ENCODE results near the gene DYRK3. TPM values are rescaled to one million over a fixed set of nuclear protein-coding genes. Genes with fewer than 3 reads are reported as not detected.

The DYRK3 gene
- total RNA-seq, 4 donors from 2014 or later: 2.5 to 9.1 (median 4.0) TPM

DNA sequence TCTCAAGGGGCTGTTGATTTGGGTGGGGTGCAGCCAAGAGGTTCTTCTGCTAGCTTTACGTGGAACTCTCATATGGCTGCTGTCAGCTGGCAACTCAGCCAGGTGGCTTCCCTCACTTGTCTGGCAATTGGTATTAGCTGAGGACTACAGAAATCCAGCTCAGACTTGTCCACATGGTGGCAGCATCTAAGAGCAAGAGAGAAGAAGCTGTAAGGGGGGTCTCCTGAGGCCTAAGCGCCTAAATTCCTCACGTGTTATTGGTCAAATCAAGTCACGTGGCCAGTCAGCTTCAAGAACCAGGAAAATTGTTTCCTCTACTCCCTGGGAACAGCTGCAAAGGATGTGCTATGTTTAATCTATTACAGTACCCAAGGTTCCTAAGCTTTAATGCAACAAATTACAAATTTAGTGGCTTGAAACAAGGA lies 4.2 kb upstream of the DYRK3 start:
- Histone ChIP-seq H3K27me3 (no peaks in the 10 kb centered on the region), H3K4me1 (peaks cover 4 to 36% (median 13%) of the 10 kb centered on the region in 3 donors), H3K27ac (peak overlapping the region in 1 of 4 donors; percentile 13), H3K9me3 (no peaks in the 10 kb centered on the region), H3K36me3 (no peaks in the 10 kb centered on the region), H3K4me3 (no peak overlapping the region)
- intact Hi-C loops (cut with DNase I): loop anchor here (5.0 kb wide), 1 partner anchor 36 kb away; no protein-coding TSS in a partner anchor
- peak in 4 of 6 experiments; percentile 5 to 48 (median 36) for TF ChIP-seq CTCF (IDR thresholded peaks at IDR 0.05)
- no peak for TF ChIP-seq POLR2A (IDR thresholded peaks at IDR 0.05)
- DNase-seq: peak; percentile 11
- WGBS, 2 donors: 15 to 34% methylated on average over 4 of the region's 4 CpGs

DNA sequence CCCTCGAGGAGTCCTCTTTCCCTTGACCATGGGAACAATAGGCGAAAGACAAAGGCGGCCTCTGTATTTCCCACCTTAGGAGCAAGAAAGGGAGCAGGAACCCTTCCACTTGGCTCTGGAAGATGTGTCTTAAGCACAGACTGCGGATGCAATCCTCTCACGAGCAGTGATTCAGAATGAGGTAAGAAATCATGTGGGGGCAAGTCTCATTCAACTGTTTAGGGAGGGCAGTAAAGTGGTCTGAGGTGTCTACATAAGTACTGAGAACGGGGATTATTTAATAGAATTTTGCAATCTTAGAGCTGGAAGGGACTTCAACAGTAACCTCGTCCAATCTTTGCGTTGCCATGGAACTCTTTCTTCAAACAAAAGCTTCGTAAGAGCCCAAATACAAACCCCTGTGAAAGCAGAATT lies 1.6 kb upstream of the DYRK3 start:
- Histone ChIP-seq H3K9me3 (no peaks in the 10 kb centered on the region), H3K36me3 (no peaks in the 10 kb centered on the region), H3K27ac (peak overlapping the region; percentile 48 to 86 (median 62)), H3K4me1 (peaks cover 4 to 50% (median 20%) of the 10 kb centered on the region in 3 donors), H3K4me3 (no peak overlapping the region), H3K27me3 (no peaks in the 10 kb centered on the region)
- no peak for DNase-seq
- intact Hi-C loops (cut with DNase I): loop anchor here (5.0 kb wide), 1 partner anchor 34 kb away; no protein-coding TSS in a partner anchor
- 28 to 30% methylated on average over 7 to 8 of the region's 9 CpGs for WGBS, 2 donors
- TF ChIP-seq POLR2A (IDR thresholded peaks at IDR 0.05): no peak
- TF ChIP-seq CTCF (IDR thresholded peaks at IDR 0.05): no peak

- 10 to 11% methylated on average over 26 of the region's 26 CpGs for WGBS, 2 donors
- Histone ChIP-seq H3K9me3 (no peaks in the 10 kb centered on the region), H3K4me3 (peak overlapping the region in 3 of 4 donors; percentile 71 to 91 (median 81)), H3K27me3 (no peaks in the 10 kb centered on the region), H3K27ac (peak overlapping the region; percentile 69 to 90 (median 82)), H3K36me3 (no peaks in the 10 kb centered on the region), H3K4me1 (peaks cover 4 to 50% (median 20%) of the 10 kb centered on the region in 3 donors)
- peak; percentile 20 for DNase-seq
- no peak for TF ChIP-seq POLR2A (IDR thresholded peaks at IDR 0.05)
- TF ChIP-seq CTCF (IDR thresholded peaks at IDR 0.05): peak; percentile 84 to 89 (median 86)
- intact Hi-C loops (cut with DNase I): loop anchor here (5.0 kb wide), 1 partner anchor 33 kb away; no protein-coding TSS in a partner anchor
Measured at GRCh38 chr1:206634365-206635079, 814 bp upstream of the DYRK3 start.

DNA sequence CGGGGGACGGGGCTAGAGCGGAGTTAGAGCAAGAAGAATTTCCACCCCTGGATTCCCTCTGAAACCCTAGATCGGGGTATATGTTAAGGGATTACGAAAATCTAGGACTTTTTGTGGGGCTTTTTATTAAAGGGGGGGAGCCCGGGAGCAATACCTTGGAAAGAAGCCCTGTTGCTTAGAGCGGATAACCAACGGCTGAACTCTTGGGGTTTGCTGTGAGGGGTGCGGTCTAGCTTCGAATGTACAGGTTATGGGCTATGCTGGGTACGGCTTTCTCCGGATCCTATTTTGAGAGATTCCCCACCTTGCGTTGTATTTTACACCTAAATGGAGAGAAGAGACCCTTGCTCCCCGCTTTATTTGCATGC lies 626 bp downstream of the DYRK3 start:
- TF ChIP-seq POLR2A (IDR thresholded peaks at IDR 0.05) (no peak), CTCF (IDR thresholded peaks at IDR 0.05) (no peak)
- no peak for DNase-seq
- Histone ChIP-seq H3K36me3 (no peaks in the 10 kb centered on the region), H3K4me1 (peaks cover 4 to 47% (median 20%) of the 10 kb centered on the region in 3 donors), H3K4me3 (peak overlapping the region; percentile 61 to 91 (median 76)), H3K27me3 (no peaks in the 10 kb centered on the region), H3K27ac (peak overlapping the region; percentile 69 to 90 (median 82)), H3K9me3 (no peaks in the 10 kb centered on the region)
- 1 to 6% methylated on average over 6 to 9 of the region's 14 CpGs for WGBS, 2 donors
- intact Hi-C loops (cut with DNase I): no loop called here

DNA sequence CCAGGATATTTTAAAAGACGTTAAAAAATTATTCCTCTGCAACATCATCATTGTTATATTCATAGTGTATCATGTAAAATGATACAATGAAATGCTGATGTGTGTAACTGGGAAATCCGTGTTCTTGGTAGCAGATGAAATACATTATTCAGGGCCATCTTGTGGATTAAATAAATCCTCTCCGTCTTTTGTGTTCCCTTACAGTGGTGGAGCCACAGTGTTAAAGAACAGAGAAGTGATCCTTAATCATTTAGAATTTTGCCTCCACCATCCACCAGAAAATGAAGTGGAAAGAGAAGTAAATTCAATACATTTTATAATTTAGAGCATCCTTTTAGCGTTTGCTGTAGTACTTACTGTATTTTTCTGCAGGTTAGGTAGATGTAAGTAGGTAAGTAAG lies 1.3 kb downstream of the DYRK3 start:
- Histone ChIP-seq H3K27ac (peak overlapping the region in 1 of 4 donors; percentile 6), H3K36me3 (no peaks in the 10 kb centered on the region), H3K27me3 (no peaks in the 10 kb centered on the region), H3K4me3 (peak overlapping the region in 1 of 4 donors; percentile 81), H3K4me1 (peaks cover 4 to 44% (median 20%) of the 10 kb centered on the region in 3 donors), H3K9me3 (no peaks in the 10 kb centered on the region)
- no peak for DNase-seq
- 40 to 43% methylated on average over 4 of the region's 4 CpGs for WGBS, 2 donors
- TF ChIP-seq CTCF (IDR thresholded peaks at IDR 0.05) (no peak), POLR2A (IDR thresholded peaks at IDR 0.05) (no peak)
- intact Hi-C loops (cut with DNase I): no loop called here
